ENCODE data around the gene ALOXE3.

Gene ALOXE3

GRCh38 chr17:8159459-8160223 lies 41.3 kb upstream of the ALOXE3 start:
- no peaks in the 10 kb centered on the region for H3K27me3 ChIP-seq (ENCODE audit: control insufficient read depth, insufficient read depth, low read length)
- peaks cover 8% of the 10 kb centered on the region for H3K36me3 ChIP-seq (ENCODE audit: control insufficient read depth, insufficient read depth, low read length)
- no peak overlapping the region for H3K9ac ChIP-seq (ENCODE audit: low read length)
- H3K4me3 ChIP-seq (ENCODE audit: low read length), result no peak overlapping the region
- no peaks in the 10 kb centered on the region for H3K9me3 ChIP-seq (ENCODE audit: control insufficient read depth, low read length)
- peaks cover 55% of the 10 kb centered on the region for H3K4me1 ChIP-seq (ENCODE audit: control insufficient read depth, insufficient read depth, low read length)

- Histone ChIP-seq H3K9me3 (ENCODE audit: control insufficient read depth, low read length) (no peaks in the 10 kb centered on the region), H3K9ac (ENCODE audit: low read length) (no peak overlapping the region), H3K27me3 (ENCODE audit: control insufficient read depth, insufficient read depth, low read length) (no peaks in the 10 kb centered on the region), H3K4me3 (ENCODE audit: low read length) (no peak overlapping the region), H3K36me3 (ENCODE audit: control insufficient read depth, insufficient read depth, low read length) (peaks cover 8% of the 10 kb centered on the region), H3K4me1 (ENCODE audit: control insufficient read depth, insufficient read depth, low read length) (peaks cover 55% of the 10 kb centered on the region)
These were observed 40.7 kb upstream of the ALOXE3 start for GRCh38 chr17:8159032-8159400.

DNA sequence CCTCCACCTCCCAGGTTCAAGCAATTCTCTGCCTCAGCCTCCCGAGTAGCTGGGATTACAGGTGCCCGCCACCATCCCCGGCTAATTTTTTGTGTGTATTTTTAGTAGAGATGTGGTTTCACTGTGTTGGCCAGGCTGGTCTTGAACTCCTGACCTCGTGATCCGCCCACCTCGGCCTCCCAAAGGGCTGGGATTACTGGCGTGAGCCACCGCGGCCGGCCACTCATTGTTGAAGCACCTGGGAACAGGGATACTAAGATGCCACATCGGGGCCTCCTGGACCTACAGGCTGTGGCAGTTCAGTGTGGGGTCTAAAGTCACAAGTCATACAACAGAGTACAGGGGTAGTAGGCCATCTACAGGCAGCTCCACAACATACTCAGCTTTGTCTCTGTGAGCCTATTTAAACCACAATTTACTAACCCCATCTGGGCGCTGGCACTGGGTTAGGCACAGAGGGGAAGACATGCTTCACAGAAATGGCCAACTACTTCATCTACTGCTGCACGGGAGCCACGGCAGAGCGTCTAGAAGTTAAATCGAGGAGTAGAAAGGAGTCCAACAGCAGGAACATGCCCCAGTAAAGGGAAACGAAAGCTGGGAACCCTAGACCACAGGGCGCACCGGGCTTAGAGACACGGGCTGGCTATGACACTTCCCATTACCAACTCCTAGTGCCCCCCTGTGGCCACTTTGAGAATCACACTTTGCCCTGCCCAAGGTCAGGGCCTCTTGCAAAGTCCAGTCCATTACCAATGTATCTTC lies 40.1 kb upstream of the ALOXE3 start:
- Histone ChIP-seq H3K36me3 (ENCODE audit: control insufficient read depth, insufficient read depth, low read length) (peaks cover 8% of the 10 kb centered on the region), H3K4me3 (ENCODE audit: low read length) (no peak overlapping the region), H3K9ac (ENCODE audit: low read length) (peak overlapping the region; percentile 66), H3K27me3 (ENCODE audit: control insufficient read depth, insufficient read depth, low read length) (no peaks in the 10 kb centered on the region), H3K9me3 (ENCODE audit: control insufficient read depth, low read length) (no peaks in the 10 kb centered on the region), H3K4me1 (ENCODE audit: control insufficient read depth, insufficient read depth, low read length) (peaks cover 55% of the 10 kb centered on the region)

DNA sequence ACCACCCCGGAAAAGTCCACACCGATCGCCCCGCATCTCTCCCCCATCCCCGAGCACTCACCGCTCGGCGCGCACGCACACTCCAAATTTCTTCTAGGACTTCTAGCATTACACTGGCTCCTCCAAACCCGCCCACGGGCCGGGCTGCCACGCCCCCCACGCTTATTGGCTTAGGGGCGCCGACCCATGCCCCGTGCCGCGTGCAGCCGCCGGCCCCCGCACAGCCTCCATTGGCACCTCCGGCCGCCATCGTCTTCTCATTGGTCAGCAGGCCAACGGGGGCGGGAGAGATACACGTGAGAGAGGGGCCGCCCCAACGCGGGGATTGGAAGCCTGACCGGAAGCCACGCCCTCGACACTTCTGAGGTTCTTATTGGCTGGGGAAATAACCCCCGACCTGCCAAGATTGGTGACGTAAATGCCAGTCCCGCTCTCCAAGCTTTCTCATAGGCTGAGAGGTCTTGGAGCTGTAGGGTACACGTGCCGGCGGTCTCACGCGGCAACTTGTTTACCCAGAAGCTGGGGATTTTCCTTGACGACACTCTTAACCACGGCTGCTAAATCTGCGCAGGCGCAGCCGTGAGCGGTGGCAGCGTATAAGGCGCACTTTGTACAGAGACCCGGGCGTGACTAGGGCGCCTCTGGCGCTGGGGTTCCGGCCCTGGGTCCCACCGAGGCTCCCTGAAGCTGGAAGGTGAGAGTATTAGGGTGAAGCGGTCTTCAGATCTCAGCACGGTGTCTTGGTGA lies 38.1 kb upstream of the ALOXE3 start:
- H3K36me3 ChIP-seq (ENCODE audit: control insufficient read depth, insufficient read depth, low read length), result peaks cover 5% of the 10 kb centered on the region
- H3K9ac ChIP-seq (ENCODE audit: low read length), result peak overlapping the region; percentile 100
- H3K4me3 ChIP-seq (ENCODE audit: low read length), result peak overlapping the region; percentile 99
- peaks cover 66% of the 10 kb centered on the region for H3K4me1 ChIP-seq (ENCODE audit: control insufficient read depth, insufficient read depth, low read length)
- no peaks in the 10 kb centered on the region for H3K27me3 ChIP-seq (ENCODE audit: control insufficient read depth, insufficient read depth, low read length)
- no peaks in the 10 kb centered on the region for H3K9me3 ChIP-seq (ENCODE audit: control insufficient read depth, low read length)

DNA sequence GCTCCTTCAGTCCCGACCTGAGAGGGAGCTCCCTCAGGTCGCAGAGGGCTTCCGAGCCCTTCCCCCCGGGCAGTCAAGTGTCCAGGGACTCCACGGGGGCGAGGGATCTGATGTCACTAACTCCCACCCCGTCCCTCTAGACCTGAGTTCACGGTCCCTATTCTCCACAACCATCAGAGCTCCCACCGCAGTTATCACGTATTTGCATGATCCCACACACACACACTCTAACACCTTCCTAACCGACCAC lies 37.6 kb upstream of the ALOXE3 start:
- H3K9ac ChIP-seq (ENCODE audit: low read length), result peak overlapping the region; percentile 100

GRCh38 chr17:8155231-8155995 lies 37.1 kb upstream of the ALOXE3 start:
- Histone ChIP-seq H3K4me1 (ENCODE audit: control insufficient read depth, insufficient read depth, low read length) (peaks cover 65% of the 10 kb centered on the region), H3K4me3 (ENCODE audit: low read length) (peak overlapping the region; percentile 99), H3K9ac (ENCODE audit: low read length) (peak overlapping the region; percentile 100), H3K36me3 (ENCODE audit: control insufficient read depth, insufficient read depth, low read length) (peaks cover 2% of the 10 kb centered on the region), H3K27me3 (ENCODE audit: control insufficient read depth, insufficient read depth, low read length) (no peaks in the 10 kb centered on the region), H3K9me3 (ENCODE audit: control insufficient read depth, low read length) (no peaks in the 10 kb centered on the region)

More for the DNA sequence above, 37.6 kb upstream of the ALOXE3 start:
- Histone ChIP-seq H3K4me1 (ENCODE audit: control insufficient read depth, insufficient read depth, low read length) (peaks cover 64% of the 10 kb centered on the region), H3K4me3 (ENCODE audit: low read length) (peak overlapping the region; percentile 99), H3K9me3 (ENCODE audit: control insufficient read depth, low read length) (no peaks in the 10 kb centered on the region), H3K36me3 (ENCODE audit: control insufficient read depth, insufficient read depth, low read length) (peaks cover under 1% of the 10 kb centered on the region), H3K27me3 (ENCODE audit: control insufficient read depth, insufficient read depth, low read length) (no peaks in the 10 kb centered on the region)

- Histone ChIP-seq H3K27me3 (ENCODE audit: control insufficient read depth, insufficient read depth, low read length) (no peaks in the 10 kb centered on the region), H3K4me1 (ENCODE audit: control insufficient read depth, insufficient read depth, low read length) (peaks cover 65% of the 10 kb centered on the region), H3K4me3 (ENCODE audit: low read length) (peak overlapping the region; percentile 99), H3K36me3 (ENCODE audit: control insufficient read depth, insufficient read depth, low read length) (peaks cover 9% of the 10 kb centered on the region), H3K9ac (ENCODE audit: low read length) (peak overlapping the region; percentile 100), H3K9me3 (ENCODE audit: control insufficient read depth, low read length) (no peaks in the 10 kb centered on the region)
These were observed 36.4 kb upstream of the ALOXE3 start for GRCh38 chr17:8154608-8155155.

DNA sequence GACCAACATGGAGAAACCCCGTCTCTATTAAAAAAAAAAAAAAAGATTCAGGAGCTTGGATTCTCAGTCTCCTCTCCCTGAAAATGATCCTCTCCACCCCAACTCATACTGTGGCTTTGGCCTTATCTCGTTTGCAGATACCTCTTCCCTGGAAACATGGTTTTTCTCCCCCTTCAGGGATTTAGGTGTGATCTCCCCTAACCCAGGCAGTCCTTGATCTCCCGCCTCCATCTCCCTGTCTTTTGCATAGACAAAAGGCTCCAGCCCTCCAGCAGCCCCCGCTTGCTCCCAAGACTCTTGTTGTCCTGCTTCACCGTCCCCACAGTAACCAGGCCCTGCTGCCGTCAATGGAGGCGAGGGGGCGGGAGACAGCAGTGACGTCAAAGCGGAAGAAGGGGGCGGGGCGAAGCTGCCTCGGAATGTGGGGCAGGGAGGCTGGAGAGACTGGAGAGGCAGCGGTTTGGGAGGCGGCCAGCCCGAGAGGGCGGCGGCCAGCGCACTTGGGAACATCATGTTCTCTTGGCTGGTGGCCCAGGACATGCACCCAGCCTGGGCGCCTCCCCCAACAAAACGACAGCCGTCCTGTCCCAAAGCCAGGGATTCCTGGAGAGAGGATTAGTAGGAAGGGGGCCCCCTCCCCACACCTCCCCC lies 35.8 kb upstream of the ALOXE3 start:
- no peaks in the 10 kb centered on the region for H3K9me3 ChIP-seq (ENCODE audit: control insufficient read depth, low read length)
- peaks cover 65% of the 10 kb centered on the region for H3K4me1 ChIP-seq (ENCODE audit: control insufficient read depth, insufficient read depth, low read length)
- peak overlapping the region; percentile 100 for H3K9ac ChIP-seq (ENCODE audit: low read length)
- H3K4me3 ChIP-seq (ENCODE audit: low read length), result peak overlapping the region; percentile 99
- H3K36me3 ChIP-seq (ENCODE audit: control insufficient read depth, insufficient read depth, low read length), result peaks cover 15% of the 10 kb centered on the region
- no peaks in the 10 kb centered on the region for H3K27me3 ChIP-seq (ENCODE audit: control insufficient read depth, insufficient read depth, low read length)

DNA sequence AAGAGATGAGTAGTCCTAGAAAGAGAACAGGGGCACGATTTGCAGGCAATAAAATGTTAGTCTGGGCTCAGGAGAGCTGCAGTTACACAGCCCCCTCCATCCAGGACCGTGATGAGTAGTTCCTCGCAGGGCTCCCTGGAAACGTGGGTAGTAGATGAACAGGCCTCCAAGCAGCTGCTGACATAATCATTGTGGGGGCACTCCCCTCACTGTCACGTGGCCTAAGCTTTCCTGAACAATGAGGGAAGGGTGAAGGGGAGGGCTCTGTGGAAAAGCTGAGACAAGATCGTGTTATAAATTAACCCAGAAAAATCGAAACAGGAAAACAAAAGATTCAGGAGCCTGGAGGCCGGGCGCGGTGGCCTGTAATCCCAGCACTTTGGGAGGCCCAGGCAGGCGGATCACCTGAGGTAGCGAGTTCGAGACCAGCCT lies 35.2 kb upstream of the ALOXE3 start:
- peak overlapping the region; percentile 100 for H3K9ac ChIP-seq (ENCODE audit: low read length)
- no peaks in the 10 kb centered on the region for H3K27me3 ChIP-seq (ENCODE audit: control insufficient read depth, insufficient read depth, low read length)
- no peaks in the 10 kb centered on the region for H3K9me3 ChIP-seq (ENCODE audit: control insufficient read depth, low read length)
- peaks cover 16% of the 10 kb centered on the region for H3K36me3 ChIP-seq (ENCODE audit: control insufficient read depth, insufficient read depth, low read length)
- H3K4me1 ChIP-seq (ENCODE audit: control insufficient read depth, insufficient read depth, low read length), result peaks cover 62% of the 10 kb centered on the region
- peak overlapping the region; percentile 76 for H3K4me3 ChIP-seq (ENCODE audit: low read length)

- Histone ChIP-seq H3K4me3 (ENCODE audit: low read length) (peak overlapping the region; percentile 2), H3K36me3 (ENCODE audit: control insufficient read depth, insufficient read depth, low read length) (peaks cover 21% of the 10 kb centered on the region), H3K9me3 (ENCODE audit: control insufficient read depth, low read length) (no peaks in the 10 kb centered on the region), H3K9ac (ENCODE audit: low read length) (peak overlapping the region; percentile 100), H3K4me1 (ENCODE audit: control insufficient read depth, insufficient read depth, low read length) (peaks cover 58% of the 10 kb centered on the region), H3K27me3 (ENCODE audit: control insufficient read depth, insufficient read depth, low read length) (no peaks in the 10 kb centered on the region)
These were observed 34.7 kb upstream of the ALOXE3 start for GRCh38 chr17:8153031-8153451.
